ENCODE measurements around the gene LTA4H.

DNA sequence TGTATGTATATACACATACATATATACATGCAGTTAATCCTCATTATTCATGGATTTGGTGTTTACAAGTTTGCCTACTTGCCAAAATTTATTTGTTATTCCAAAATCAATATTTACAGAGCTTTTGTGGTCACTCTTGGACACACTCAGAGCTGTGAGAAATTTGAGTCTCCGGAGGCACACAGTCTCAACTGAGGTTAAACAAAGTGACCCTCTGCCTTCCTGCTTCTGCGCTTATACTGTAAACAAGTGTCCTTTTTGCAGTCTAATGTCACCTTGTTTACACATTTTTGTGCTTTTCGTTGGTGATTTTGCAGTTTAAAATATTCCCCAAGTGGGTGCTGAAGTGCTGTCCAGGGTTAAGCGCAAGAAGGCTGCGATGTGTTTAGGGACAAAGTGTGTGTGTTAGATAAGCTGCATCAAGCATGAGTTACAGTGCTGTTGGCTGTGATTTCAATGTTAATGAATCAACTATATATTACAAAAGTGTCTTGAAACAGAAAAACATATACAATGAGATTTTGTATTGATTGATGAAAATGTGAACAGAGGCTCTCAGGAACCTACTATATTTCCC is 13.1 kb upstream of the LTA4H start:
- TF ChIP-seq POLR2A (IDR thresholded peaks at IDR 0.05; ENCODE audit: low read length) (no peak), GATA1 (IDR thresholded peaks at IDR 0.05; ENCODE audit: low read depth, low read length) (no peak)
